ENCODE results near the gene TAS2R10.
"Not testable (repeated sequence)": the region's sequence is repeated elsewhere in the genome, so short reads cannot be mapped to it uniquely, and the experiment has no call there.

Gene TAS2R10

GRCh38 chr12:10826258-10826657 is at the start of gene TAS2R10:
TAS2R10 (minus strand) TSS chr12:10826358; CDS start chr12:10826269, 89 bp downstream.
- DNase-seq (ENCODE audit: low read depth in 2 of 2) = no peak

- DNase-seq (ENCODE audit: low read depth in 2 of 2) = no peak
Observed at GRCh38 chr12:10873378-10873777, 47.2 kb upstream of the TAS2R10 start.

GRCh38 chr12:10867381-10867780 is 41.2 kb upstream of the TAS2R10 start:
- DNase-seq (ENCODE audit: low read depth in 2 of 2) = no peak

GRCh38 chr12:10863512-10864218 is 37.5 kb upstream of the TAS2R10 start:
- DNase-seq (ENCODE audit: low read depth in 2 of 2) = no peak

GRCh38 chr12:10861366-10861765 is 35.2 kb upstream of the TAS2R10 start:
- DNase-seq (ENCODE audit: low read depth in 2 of 2) = no peak

GRCh38 chr12:10855807-10856206 is 29.6 kb upstream of the TAS2R10 start:
- DNase-seq (ENCODE audit: low read depth in 2 of 2) = no peak

GRCh38 chr12:10853776-10854175 is 27.6 kb upstream of the TAS2R10 start:
- no peak for DNase-seq (ENCODE audit: low read depth in 2 of 2)

GRCh38 chr12:10851243-10851858 is 25.2 kb upstream of the TAS2R10 start:
- DNase-seq (ENCODE audit: low read depth in 2 of 2) = no peak

GRCh38 chr12:10849425-10849878 is 23.3 kb upstream of the TAS2R10 start, which contains the start of gene PRR4:
PRR4 (minus strand) TSS chr12:10849475; CDS start chr12:10849437, 38 bp downstream.
- no peak for DNase-seq (ENCODE audit: low read depth in 2 of 2)

- no peak for DNase-seq (ENCODE audit: low read depth in 2 of 2)
Observed at GRCh38 chr12:10847744-10848143, 21.6 kb upstream of the TAS2R10 start.

- DNase-seq (ENCODE audit: low read depth in 2 of 2) = no peak
Observed at GRCh38 chr12:10842862-10843261, 16.7 kb upstream of the TAS2R10 start.

GRCh38 chr12:10838461-10838860 is 12.3 kb upstream of the TAS2R10 start:
- no peak for DNase-seq (ENCODE audit: low read depth in 2 of 2)

- DNase-seq (ENCODE audit: low read depth in 2 of 2) = no peak
Observed at GRCh38 chr12:10829994-10830393, 3.8 kb upstream of the TAS2R10 start.

- no peak for DNase-seq (ENCODE audit: low read depth in 2 of 2)
Observed at GRCh38 chr12:10824957-10825356, 1.2 kb downstream of the TAS2R10 start.

GRCh38 chr12:10811883-10812536 is 14.1 kb downstream of the TAS2R10 start:
- no peak for DNase-seq (ENCODE audit: low read depth in 2 of 2)

GRCh38 chr12:10810068-10810467 is 16.1 kb downstream of the TAS2R10 start, which contains the start of gene TAS2R9:
TAS2R9 (minus strand) TSS chr12:10810168; CDS start chr12:10810075, 93 bp downstream.
- DNase-seq (ENCODE audit: low read depth in 2 of 2) = no peak

GRCh38 chr12:10807186-10807585 is 19.0 kb downstream of the TAS2R10 start, which contains the start of gene TAS2R8:
TAS2R8 (minus strand) TSS chr12:10807286; CDS start chr12:10806980, 306 bp downstream.
- no peak for DNase-seq (ENCODE audit: low read depth in 2 of 2)

- no peak for DNase-seq (ENCODE audit: low read depth in 2 of 2)
Observed at GRCh38 chr12:10802587-10802986, 23.6 kb downstream of the TAS2R10 start, which contains the start of gene TAS2R7. TAS2R7 (minus strand) TSS chr12:10802627; CDS start chr12:10802570, 57 bp downstream.

GRCh38 chr12:10801741-10802140 is 24.4 kb downstream of the TAS2R10 start:
- DNase-seq (ENCODE audit: low read depth in 2 of 2) = no peak

GRCh38 chr12:10794222-10794621 is 31.9 kb downstream of the TAS2R10 start:
- no peak for DNase-seq (ENCODE audit: low read depth in 2 of 2)

- not testable (repeated sequence) for DNase-seq (ENCODE audit: low read depth in 2 of 2)
Observed at GRCh38 chr12:10791769-10792168, 34.4 kb downstream of the TAS2R10 start.

- no peak for DNase-seq (ENCODE audit: low read depth in 2 of 2)
Observed at GRCh38 chr12:10783252-10783651, 42.9 kb downstream of the TAS2R10 start.

All from stimulated activated CD8-positive, alpha-beta memory T cell treated with anti-CD3 and anti-CD28 coated beads, Interleukin-7, amount 100 ng/mL, for 1 hour (primary cell).